RKO (cell line): ENCODE results near the gene VSX1.

ENCODE experiments used
- DNase-seq: peaks from one replicate; pipeline ENCODE4 v3.0.0-alpha.2; 2016; ENCODE audit warnings: low spot score

Gene VSX1

DNA sequence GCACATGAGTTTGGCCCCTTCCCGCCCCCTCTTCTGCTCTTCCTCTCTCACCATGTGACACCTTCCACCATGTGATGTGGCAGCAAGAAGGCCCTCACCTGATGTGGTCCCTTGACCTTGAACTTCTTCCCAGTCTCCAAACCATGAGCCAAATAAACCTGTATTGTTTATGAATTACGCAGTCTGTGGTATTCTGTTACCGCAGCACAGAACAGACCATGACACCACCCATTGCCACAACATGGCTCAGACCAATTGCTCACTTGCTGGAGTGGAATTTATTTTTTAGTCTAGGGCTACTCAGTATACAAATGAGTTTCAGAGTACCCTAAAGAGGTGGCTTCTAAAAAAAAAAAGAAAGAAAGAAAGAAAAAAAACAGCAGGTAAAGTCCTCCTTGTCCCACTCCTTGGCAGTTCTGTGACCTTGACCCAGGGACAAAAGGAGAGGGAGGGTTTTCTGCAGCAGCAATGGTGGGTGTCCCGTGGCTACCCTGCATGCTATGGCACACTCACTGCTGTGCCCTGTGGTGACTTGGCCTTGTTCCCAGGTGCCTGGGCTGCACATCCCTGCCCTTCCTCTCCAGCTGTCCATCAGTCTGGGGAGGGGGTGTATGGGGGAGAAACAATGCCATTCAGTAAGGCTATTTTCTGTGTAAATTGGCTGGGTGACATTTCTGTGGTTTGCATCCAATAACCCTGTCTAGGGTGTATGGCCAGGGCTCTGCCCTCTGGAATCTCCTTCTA lies 5.4 kb upstream of the VSX1 start:
- DNase-seq, result no peak

DNA sequence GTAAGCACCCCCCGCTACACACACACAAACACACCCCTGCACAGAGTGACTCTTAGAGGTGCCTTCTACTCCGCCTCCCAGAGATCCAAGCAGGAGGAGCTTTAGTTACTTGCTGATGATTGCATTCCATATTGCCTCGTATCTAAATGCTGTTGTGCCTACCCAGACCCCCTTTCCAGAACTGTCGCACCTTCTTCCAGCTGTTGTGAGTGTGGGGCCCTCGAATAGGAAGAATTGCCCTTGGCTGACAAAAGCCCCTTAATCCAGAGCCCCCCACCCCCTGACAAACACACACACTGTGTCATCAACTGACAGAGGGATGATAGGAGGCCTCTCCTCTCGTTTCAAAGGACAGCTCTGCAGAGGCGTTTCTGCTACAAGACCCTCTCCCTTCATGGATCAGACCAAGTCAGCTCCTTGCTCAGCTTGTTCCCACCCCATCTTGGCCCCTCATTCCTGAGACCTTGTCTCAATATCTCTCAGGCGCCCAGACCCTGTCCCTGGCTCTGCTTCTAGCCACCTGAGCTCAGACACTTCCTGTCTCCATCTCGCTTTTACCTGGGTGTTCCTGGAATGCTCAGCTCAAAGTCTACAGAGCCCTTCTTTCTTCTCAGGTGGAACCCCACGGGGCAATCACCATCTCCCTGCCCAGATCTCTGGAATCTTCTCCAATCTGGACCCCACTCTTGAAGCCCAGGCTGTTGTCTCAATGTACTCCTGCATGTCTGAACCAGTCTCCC lies 4.0 kb upstream of the VSX1 start:
- DNase-seq, result no peak

GRCh38 chr20:25084626-25085187 lies 2.8 kb upstream of the VSX1 start:
- DNase-seq, result no peak

- no peak for DNase-seq
Measured at GRCh38 chr20:25083773-25084625, 2.1 kb upstream of the VSX1 start.

- DNase-seq, result no peak
Measured at GRCh38 chr20:25083141-25083772, 1.3 kb upstream of the VSX1 start.

DNA sequence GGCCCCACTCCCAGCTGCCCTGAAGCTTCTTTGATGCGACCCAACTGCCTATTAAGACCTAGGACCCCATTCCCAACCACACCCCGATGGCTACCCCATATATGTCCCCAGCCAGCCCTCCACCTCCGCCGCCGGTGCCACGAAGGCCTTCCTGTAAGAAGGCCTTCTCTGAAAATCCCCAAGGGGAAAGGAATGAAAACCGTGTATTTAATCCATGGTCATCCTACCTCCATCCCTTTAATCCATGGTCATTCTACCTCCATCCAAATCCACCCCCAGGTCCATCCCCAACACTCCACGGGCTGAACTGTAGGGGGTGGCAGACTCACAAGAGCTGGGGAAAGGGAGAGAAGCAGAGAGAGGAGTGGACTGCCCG lies 545 bp upstream of the VSX1 start:
- no peak for DNase-seq

DNA sequence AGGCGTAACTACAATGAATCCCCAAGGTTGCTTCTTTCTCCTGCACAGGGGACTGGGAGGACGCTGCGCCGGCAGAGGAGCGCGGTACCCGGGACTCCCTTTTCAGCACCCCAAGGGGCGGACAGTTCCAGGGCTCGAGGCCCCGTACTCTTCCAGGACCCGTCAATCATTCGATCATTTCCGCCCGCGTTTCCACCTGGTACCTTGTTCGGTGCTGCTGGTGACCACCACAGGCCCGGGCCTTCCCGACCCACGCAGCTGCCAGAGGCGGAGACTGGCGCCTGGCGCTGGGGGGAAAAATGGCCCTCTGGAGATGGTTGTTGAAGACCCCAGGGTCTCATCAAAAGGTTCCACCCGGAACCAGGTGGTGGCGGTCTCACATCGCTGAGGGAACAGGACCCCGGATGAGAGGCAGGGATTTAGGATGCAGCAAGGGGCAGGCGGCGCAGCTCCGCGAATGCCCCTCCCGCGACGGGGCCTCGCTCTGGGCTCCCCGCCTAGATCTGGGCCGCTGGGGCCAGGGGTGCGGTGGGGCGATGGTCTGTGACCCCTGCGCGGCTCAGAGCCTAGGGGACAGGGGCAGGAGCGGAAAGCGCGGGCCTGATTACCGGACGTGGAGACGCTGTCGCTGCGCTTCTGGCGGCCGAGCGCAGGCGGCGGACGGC lies 744 bp downstream of the VSX1 start:
- no peak for DNase-seq

DNA sequence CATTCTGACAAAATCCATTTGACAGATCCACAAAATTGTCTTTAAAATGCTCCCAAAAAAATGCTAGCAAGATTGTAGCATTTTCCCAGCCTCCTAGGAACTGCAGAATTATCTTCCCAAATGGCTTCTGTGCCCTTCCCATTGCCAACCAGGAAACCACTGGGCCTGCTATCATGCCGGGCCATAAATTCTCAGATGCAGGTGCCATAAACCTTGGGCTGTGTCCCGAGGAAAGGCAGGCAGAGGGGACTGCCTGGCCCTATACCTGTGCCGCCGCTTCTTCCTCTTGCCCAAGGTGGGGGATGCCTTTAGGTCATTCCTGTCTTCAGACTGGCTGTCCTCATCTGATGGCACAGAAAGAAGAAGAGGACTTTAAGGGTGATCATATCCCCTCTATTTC lies 2.8 kb downstream of the VSX1 start:
- DNase-seq, result no peak

GRCh38 chr20:25078662-25079061 lies 3.3 kb downstream of the VSX1 start:
- DNase-seq, result no peak

GRCh38 chr20:25077610-25078169 lies 4.3 kb downstream of the VSX1 start:
- no peak for DNase-seq

DNA sequence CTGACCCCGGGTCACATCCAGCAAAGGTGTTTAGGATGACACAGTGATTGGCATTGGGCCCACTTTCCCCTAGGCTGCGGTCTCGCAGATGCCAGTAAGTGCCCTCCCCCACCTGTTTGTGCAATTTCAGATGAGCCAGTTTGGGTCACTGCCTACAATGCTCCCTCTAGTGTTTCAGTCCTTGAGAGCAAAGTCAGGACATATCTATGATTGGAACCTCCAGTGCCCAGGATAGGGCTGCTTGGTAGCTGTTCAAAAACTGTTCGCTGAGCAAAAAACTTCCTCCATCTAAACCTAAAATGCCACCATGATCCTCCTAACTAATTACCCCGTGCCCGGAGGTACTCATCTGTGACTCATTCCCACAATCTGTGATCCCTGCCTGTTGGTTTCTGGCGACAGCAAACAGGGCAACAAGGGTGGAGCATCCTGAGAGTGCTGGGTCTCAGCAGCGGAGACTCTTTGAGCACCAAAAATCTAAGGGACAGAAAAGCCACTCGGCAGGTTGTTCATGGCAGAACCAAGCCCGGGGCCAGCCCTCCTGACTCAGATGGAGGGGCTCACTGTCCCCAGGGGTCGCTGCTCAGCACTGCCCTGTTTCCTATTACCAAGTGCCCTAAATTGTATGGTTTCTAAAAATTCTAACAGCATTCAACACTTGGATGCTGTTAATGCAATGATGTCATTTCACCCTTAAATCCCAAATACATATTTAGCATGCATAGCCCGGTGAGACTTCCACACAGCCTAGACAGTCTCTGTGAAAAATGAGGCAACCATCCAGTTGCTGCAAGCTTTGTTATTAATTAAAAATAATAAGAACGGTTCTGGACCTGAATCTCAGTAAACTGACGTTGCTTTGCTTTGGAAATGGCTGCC lies 5.0 kb downstream of the VSX1 start:
- peak; percentile 39 for DNase-seq

- DNase-seq, result no peak
Measured at GRCh38 chr20:25076201-25076600, 5.7 kb downstream of the VSX1 start.

GRCh38 chr20:25073544-25073943 lies 8.4 kb downstream of the VSX1 start:
- DNase-seq, result no peak

- DNase-seq, result no peak
Measured at GRCh38 chr20:25072226-25072811, 9.6 kb downstream of the VSX1 start.

DNA sequence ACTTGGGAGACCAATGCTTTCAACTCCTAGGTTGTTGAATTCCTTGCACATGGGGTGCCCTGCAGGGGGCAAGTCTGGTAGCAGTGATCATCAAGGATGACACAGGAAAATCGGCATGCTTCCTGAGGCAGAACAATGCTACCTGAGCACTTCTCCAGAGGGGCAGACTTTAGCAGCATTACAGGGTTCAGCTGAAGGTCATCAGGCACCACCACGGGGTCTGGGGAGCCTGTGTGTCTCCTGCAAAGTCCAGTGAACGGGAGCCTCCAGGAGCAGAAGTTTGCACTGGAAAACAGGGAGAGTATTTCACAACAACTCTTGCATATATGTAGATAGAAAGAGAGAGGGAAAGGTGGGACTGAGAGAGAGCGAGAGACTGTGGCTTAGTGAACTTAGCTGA lies 10.2 kb downstream of the VSX1 start:
- DNase-seq, result no peak

- DNase-seq, result no peak
Measured at GRCh38 chr20:25070821-25071473, 11.0 kb downstream of the VSX1 start.

DNA sequence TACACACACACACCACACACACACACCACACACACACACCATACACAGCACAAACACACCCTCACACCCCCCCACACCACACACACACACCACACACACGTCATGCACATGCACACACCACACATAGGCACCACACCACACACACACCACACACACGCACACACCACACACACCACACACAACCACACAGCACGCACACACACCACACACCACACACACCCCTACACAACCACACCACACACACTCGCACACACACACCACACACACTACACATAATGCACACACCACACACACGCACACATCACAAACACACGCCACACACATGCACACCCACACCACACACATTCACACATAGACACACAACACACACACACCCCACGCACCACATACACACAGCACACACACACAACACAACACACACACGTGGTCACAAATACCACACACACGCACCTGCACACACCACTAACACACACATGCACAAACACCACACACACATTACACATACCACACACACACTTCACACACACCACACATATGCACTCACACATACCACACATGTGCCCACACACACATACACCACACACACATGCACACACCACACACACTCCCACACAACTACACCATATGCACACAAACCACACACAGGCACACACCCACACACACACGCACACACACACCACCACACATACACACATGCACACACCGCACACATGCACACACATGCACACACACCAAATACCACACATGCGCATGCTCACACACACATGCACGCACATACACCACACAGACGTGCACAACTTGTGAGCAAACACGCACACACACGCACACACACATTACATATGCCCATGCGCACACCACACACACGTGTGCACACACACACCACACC lies 14.6 kb downstream of the VSX1 start:
- DNase-seq, result no peak

DNA sequence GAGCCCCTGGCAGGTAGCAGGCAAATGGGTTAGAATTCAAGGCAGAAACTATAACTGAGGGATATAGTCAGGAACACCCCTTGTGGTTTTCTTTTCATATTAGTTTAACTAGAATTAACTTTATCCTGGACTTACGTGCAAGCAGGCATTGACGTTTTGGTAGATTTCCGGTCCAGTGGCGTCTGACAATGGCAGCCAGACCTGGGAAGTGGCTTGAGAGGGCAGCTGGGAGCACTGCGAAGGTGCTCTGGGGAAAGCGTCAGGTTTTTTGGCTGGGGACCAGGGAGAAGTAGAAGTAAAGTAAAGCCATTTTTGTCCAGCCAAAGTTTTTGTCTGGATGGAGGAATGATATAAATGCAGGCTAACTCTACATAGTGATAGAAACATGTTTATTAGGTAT lies 15.6 kb downstream of the VSX1 start:
- no peak for DNase-seq
